PC-9 (cell line): ENCODE results near the gene EFCAB11. TPM values are rescaled to one million over a fixed set of nuclear protein-coding genes. Genes with fewer than 3 reads are reported as not detected.

ENCODE experiments used
- BruUV-seq: library from RNA; stranded (reverse); fragments of 400-500 nt; replicated peaks from 2 replicates; lab custom pipeline; 2021; lab: Mats Ljungman, UMichigan
- CTCF ChIA-PET: fragments of 300-600 bp; sonication (Branson Sonifier 250); formaldehyde crosslinking; loops from one replicate; lab custom pipeline; 2022; ENCODE audit warnings: antibody characterized with exemption; lab: Charles Lee
- POLR2A ChIA-PET: fragments of 300-600 bp; sonication (Branson Sonifier 250); formaldehyde crosslinking; loops from one replicate; lab custom pipeline; 2022; ENCODE audit warnings: antibody characterized with exemption; ENCODE audit not compliant: unreplicated experiment; lab: Charles Lee
- DNase-seq, 2 experiments: peaks; one replicate each; pipeline versions ENCODE4 v3.0.0 to v3.0.0-alpha.2; 2015 to 2022; ENCODE audit warnings: mixed read lengths in 1 of 2
- H2AFZ ChIP-seq: fragments of 200-600 bp; sonication (generic); 2 replicates; pipeline ENCODE4 v1.8.1; 2017; ENCODE audit warnings: antibody characterized with exemption
- H3F3A ChIP-seq: fragments of 200-600 bp; sonication (generic); 2 replicates; pipeline ENCODE4 v1.8.1; 2017; ENCODE audit warnings: antibody characterized with exemption, mild to moderate bottlenecking, low read depth; ENCODE audit not compliant: insufficient read depth
- H3K27ac ChIP-seq: fragments of 200-600 bp; sonication (generic); 2 replicates; pipeline ENCODE4 v1.6.1; 2016; ENCODE audit warnings: mixed run types
- H3K27me3 ChIP-seq: fragments of 200-600 bp; sonication (generic); 2 replicates; pipeline ENCODE4 v1.6.1; 2016; ENCODE audit warnings: low read depth, mixed run types; ENCODE audit not compliant: insufficient read depth
- H3K36me3 ChIP-seq: fragments of 200-600 bp; sonication (generic); 2 replicates; pipeline ENCODE4 v1.6.1; 2016; ENCODE audit warnings: low read depth, mixed run types
- H3K4me1 ChIP-seq: fragments of 200-600 bp; sonication (generic); replicated peaks from 2 replicates; pipeline ENCODE4 v1.6.1; 2016; ENCODE audit warnings: mixed run types; ENCODE audit not compliant: insufficient read depth
- H3K4me2 ChIP-seq: fragments of 200-600 bp; sonication (generic); 2 replicates; pipeline ENCODE4 v1.6.1; 2017; ENCODE audit warnings: mixed run types
- H3K4me3 ChIP-seq: fragments of 200-600 bp; sonication (generic); 2 replicates; pipeline ENCODE4 v1.6.1; 2016; ENCODE audit warnings: mixed run types
- H3K79me2 ChIP-seq: fragments of 200-600 bp; sonication (generic); 2 replicates; pipeline ENCODE4 v1.6.1; 2017; ENCODE audit warnings: low read depth, mixed run types
- H3K9me2 ChIP-seq: fragments of 200-600 bp; sonication (generic); 2 replicates; pipeline ENCODE4 v1.8.1; 2017; ENCODE audit warnings: mild to moderate bottlenecking; ENCODE audit not compliant: insufficient read depth
- H3K9me3 ChIP-seq: fragments of 200-600 bp; sonication (generic); 2 replicates; pipeline ENCODE4 v1.8.1; 2016; ENCODE audit warnings: low read depth; ENCODE audit not compliant: insufficient read depth
- H4K20me1 ChIP-seq: fragments of 200-600 bp; sonication (generic); 2 replicates; pipeline ENCODE4 v1.8.1; 2017; ENCODE audit not compliant: insufficient read depth
- EZH2 ChIP-seq: fragments of 200-600 bp; sonication (generic); IDR thresholded peaks from 2 replicates; pipeline ENCODE4 v1.8.0; 2017; ENCODE audit warnings: antibody characterized with exemption, low read depth
- intact Hi-C: fragments of 100-400 bp; cut with micrococcal nuclease; formaldehyde crosslinking; loops from one replicate; pipeline ENCODE4 v1.10.0; 2022; ENCODE audit not compliant: unreplicated experiment
- total RNA-seq: library from RNA; stranded (reverse); gene quantifications from 2 replicates; pipeline ENCODE4 v1.2.3, GENCODE V29; 2021
- TF ChIP-seq, protein P1 (sequence below): fragments of 200-600 bp; sonication (generic); conservative IDR thresholded peaks from 2 replicates; pipeline ENCODE4 v1.6.1; 2017; ENCODE audit warnings: mixed run types, antibody characterized with exemption, mild to moderate bottlenecking, moderate library complexity

Gene EFCAB11
- total RNA-seq, 1 experiment from 2014 or later: 8.4 TPM

DNA sequence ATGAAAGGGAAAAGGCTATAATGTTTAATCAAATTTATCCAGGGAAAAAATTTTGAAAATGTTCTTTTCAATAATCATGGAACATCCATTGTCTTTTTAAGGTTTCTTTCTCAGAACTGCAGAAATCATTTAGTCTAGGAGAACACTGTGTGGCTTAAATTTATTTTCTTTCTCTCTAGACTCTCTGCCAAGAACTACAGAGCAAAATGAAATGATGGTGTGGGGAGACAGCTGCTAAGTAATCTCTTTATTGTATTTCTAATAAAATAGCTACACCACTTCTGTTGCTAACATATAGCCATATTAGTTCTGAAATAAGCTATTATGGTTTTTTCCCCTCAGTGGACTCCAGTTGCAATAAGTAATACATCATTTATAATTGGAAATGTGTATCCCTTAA lies 120.9 kb downstream of the EFCAB11 start:
- H4K20me1 ChIP-seq: no peaks in the 10 kb centered on the region
- H3K4me2 ChIP-seq: no peak overlapping the region
- H3K4me3 ChIP-seq: no peak overlapping the region
- H3K27ac ChIP-seq: no peak overlapping the region
- POLR2A ChIA-PET: no interaction called here
- CTCF ChIA-PET: no interaction called here
- BruUV-seq: no TSS peak
- no peak for TF ChIP-seq EZH2
- TF ChIP-seq, protein P1, sequence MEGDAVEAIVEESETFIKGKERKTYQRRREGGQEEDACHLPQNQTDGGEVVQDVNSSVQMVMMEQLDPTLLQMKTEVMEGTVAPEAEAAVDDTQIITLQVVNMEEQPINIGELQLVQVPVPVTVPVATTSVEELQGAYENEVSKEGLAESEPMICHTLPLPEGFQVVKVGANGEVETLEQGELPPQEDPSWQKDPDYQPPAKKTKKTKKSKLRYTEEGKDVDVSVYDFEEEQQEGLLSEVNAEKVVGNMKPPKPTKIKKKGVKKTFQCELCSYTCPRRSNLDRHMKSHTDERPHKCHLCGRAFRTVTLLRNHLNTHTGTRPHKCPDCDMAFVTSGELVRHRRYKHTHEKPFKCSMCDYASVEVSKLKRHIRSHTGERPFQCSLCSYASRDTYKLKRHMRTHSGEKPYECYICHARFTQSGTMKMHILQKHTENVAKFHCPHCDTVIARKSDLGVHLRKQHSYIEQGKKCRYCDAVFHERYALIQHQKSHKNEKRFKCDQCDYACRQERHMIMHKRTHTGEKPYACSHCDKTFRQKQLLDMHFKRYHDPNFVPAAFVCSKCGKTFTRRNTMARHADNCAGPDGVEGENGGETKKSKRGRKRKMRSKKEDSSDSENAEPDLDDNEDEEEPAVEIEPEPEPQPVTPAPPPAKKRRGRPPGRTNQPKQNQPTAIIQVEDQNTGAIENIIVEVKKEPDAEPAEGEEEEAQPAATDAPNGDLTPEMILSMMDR: no peak
- no peak for DNase-seq
- no peaks in the 10 kb centered on the region for H3F3A ChIP-seq
- intact Hi-C loops: no loop called here
- H3K9me3 ChIP-seq: no peaks in the 10 kb centered on the region
- H2AFZ ChIP-seq: no peak overlapping the region
- no peaks in the 10 kb centered on the region for H3K36me3 ChIP-seq
- H3K79me2 ChIP-seq: no peaks in the 10 kb centered on the region
- H3K4me1 ChIP-seq: no peaks in the 10 kb centered on the region
- H3K9me2 ChIP-seq: no peaks in the 10 kb centered on the region
- H3K27me3 ChIP-seq: no peaks in the 10 kb centered on the region

DNA sequence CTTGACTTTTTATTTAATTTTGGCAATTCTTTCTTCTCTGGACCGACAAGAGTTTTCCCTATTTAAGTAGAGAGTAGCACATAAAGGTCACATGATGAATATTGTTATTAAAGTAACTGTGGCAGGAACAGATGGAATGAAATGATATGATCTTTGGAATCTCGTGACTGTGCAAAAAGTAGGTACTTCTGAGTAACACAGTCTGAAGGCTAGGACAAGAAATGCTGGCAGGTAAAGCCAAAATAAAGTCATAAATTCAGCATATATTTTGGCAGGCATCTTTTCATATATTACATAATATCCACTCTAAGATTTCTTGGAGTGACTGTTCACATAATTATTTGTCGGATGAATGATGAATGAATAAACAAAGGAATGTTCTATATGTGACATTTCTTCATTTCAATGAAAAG lies 121.4 kb downstream of the EFCAB11 start:
- Histone ChIP-seq H3K4me2 (no peak overlapping the region), H3K36me3 (no peaks in the 10 kb centered on the region), H3K9me3 (no peaks in the 10 kb centered on the region), H3K4me1 (no peaks in the 10 kb centered on the region), H2AFZ (no peak overlapping the region), H3K9me2 (no peaks in the 10 kb centered on the region), H3F3A (no peaks in the 10 kb centered on the region), H3K79me2 (no peaks in the 10 kb centered on the region), H3K27ac (no peak overlapping the region), H3K27me3 (no peaks in the 10 kb centered on the region), H3K4me3 (no peak overlapping the region), H4K20me1 (no peaks in the 10 kb centered on the region)
- POLR2A ChIA-PET: no interaction called here
- peak in 1 of 2 experiments; percentile 34 for DNase-seq
- CTCF ChIA-PET: no interaction called here
- BruUV-seq: no TSS peak
- TF ChIP-seq EZH2: no peak
- TF ChIP-seq, protein P1: no peak
- intact Hi-C loops: no loop called here

DNA sequence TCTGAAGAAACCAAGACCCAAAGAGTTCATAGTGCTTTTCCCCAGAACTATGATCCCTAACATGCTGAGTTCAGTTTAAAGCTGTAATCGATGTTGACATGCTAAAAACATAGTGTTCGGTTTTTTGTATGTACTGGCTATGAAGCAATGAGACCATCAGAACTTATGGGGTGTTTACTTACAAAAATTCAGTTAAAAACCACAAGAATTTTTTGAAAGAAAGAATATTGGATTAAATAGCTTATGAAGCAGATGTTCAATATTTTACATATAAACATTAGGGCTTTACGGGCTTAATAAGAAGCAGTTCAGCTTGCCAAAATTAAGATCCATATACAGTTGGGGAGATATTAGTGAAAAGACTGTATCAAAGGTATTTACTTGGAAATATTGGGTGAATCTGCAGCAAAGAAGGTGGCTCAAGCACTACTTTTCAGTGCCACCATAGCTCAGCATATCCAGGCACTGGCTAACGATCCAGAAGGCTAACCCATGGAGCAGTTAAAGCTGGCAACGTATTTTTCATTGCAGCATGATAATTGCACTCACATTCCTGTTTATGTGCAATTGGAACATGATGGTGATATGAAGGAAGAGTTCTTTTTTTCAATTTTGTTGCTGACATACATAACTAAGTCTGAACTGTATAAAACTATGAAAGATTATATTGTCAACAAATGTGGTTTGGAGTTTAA lies 125.9 kb downstream of the EFCAB11 start:
- CTCF ChIA-PET: no interaction called here
- TF ChIP-seq, protein P1: no peak
- TF ChIP-seq EZH2: no peak
- H3K9me3 ChIP-seq: no peaks in the 10 kb centered on the region
- POLR2A ChIA-PET: no interaction called here
- no peak overlapping the region for H3K27ac ChIP-seq
- H3K4me1 ChIP-seq: no peaks in the 10 kb centered on the region
- no peak overlapping the region for H3K4me2 ChIP-seq
- H3K79me2 ChIP-seq: no peaks in the 10 kb centered on the region
- no peaks in the 10 kb centered on the region for H4K20me1 ChIP-seq
- intact Hi-C loops: no loop called here
- H3K9me2 ChIP-seq: no peaks in the 10 kb centered on the region
- DNase-seq: no peak
- no peak overlapping the region for H3K4me3 ChIP-seq
- H3K36me3 ChIP-seq: no peaks in the 10 kb centered on the region
- H2AFZ ChIP-seq: no peak overlapping the region
- BruUV-seq: no TSS peak
- H3K27me3 ChIP-seq: no peaks in the 10 kb centered on the region
- H3F3A ChIP-seq: no peaks in the 10 kb centered on the region
